ENCODE data around the gene BAIAP2. TPM values are rescaled to one million over a fixed set of nuclear protein-coding genes. Genes with fewer than 3 reads are reported as not detected.

BAIAP2 gene
- total RNA-seq, 1 experiment from 2014 or later: 57.7 TPM

DNA sequence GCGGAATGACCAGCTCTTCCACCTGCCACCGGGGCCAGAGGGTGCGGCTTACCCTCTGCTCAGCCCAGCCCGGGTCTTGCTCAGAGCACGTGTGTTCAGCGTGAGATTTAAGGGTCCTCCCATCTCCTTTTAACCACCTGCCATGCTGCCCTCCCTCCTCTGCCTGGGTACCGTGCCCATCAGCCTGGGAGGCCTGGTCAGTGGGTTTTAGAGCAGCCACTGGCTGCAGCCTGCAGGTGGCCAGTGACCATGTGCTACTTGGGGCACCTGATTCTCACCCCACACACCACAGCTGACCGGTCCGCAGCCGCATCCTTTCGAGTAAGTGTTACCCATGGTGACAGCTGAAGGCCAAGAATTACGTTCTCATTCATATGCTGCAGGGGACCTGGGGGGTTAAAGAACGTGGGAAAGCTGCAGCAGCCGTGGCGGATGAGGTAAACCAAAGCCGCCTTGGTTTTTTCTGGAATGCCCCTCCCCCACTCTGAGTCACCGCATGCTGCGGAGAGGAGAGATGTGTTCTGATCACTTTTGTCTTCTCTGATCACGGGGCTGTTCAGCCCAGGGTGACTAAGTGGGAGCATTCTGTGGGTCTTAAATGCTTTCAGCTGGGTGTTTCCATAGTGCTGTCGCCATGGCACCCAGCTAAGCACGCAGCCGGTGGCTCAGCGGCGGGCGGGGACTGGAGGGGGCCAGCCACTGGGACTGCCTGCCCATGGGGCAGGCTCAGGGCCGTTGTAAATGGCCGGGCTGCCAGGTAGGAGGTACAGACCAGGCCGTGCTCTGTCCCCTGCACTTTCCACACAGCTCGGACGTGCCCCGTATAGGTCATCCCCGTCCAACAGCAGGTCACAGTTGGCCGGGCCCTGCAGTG is 59.8 kb downstream of the BAIAP2 start:
- BruUV-seq (replicated peaks): no TSS peak
- Mint-ChIP-seq H3K36me3 (ENCODE audit: insufficient read depth, unreplicated experiment) (peaks cover 8% of the 10 kb centered on the region), H3K27me3 (ENCODE audit: insufficient read depth, unreplicated experiment) (no peaks in the 10 kb centered on the region), H3K27ac (ENCODE audit: unreplicated experiment) (peak overlapping the region; percentile 14), H3K4me3 (ENCODE audit: unreplicated experiment) (no peak overlapping the region), H3K4me1 (ENCODE audit: low read depth, unreplicated experiment) (no peaks in the 10 kb centered on the region), H3K9me3 (ENCODE audit: unreplicated experiment) (no peaks in the 10 kb centered on the region)
- no peaks in the 10 kb centered on the region for H3K27me3 ChIP-seq (replicated peaks; ENCODE audit: control insufficient read depth, insufficient read depth, low read length)
- CTCF ChIA-PET: interaction anchor here (1.5 kb wide), 1 partner anchor 71 kb away, joined by 4 read pairs; no protein-coding TSS in a partner anchor
- peaks cover 15% of the 10 kb centered on the region for H3K4me1 ChIP-seq
- intact Hi-C loops (cut with micrococcal nuclease; ENCODE audit: unreplicated experiment): loop anchor here (5.0 kb wide), 1 partner anchor 52 kb away; no protein-coding TSS in a partner anchor
- POLR2A ChIA-PET: no interaction called here
- H3K36me3 ChIP-seq (ENCODE audit: control insufficient read depth, insufficient read depth, low read length): no peaks in the 10 kb centered on the region; the same call in 1 of the 2 replicates
- peak; percentile 65 for DNase-seq
- TF ChIP-seq, protein P1, sequence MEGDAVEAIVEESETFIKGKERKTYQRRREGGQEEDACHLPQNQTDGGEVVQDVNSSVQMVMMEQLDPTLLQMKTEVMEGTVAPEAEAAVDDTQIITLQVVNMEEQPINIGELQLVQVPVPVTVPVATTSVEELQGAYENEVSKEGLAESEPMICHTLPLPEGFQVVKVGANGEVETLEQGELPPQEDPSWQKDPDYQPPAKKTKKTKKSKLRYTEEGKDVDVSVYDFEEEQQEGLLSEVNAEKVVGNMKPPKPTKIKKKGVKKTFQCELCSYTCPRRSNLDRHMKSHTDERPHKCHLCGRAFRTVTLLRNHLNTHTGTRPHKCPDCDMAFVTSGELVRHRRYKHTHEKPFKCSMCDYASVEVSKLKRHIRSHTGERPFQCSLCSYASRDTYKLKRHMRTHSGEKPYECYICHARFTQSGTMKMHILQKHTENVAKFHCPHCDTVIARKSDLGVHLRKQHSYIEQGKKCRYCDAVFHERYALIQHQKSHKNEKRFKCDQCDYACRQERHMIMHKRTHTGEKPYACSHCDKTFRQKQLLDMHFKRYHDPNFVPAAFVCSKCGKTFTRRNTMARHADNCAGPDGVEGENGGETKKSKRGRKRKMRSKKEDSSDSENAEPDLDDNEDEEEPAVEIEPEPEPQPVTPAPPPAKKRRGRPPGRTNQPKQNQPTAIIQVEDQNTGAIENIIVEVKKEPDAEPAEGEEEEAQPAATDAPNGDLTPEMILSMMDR (IDR thresholded peaks at IDR 0.05; ENCODE audit: insufficient read depth in 1 of 2, low read depth in 1 of 2, low read length in 1 of 2, severe bottlenecking in 1 of 2, unreplicated experiment in 1 of 2): no peak
- no peaks in the 10 kb centered on the region for H3K9me3 ChIP-seq
- H3K4me3 ChIP-seq (ENCODE audit: low read depth, low read length): no peak overlapping the region

DNA sequence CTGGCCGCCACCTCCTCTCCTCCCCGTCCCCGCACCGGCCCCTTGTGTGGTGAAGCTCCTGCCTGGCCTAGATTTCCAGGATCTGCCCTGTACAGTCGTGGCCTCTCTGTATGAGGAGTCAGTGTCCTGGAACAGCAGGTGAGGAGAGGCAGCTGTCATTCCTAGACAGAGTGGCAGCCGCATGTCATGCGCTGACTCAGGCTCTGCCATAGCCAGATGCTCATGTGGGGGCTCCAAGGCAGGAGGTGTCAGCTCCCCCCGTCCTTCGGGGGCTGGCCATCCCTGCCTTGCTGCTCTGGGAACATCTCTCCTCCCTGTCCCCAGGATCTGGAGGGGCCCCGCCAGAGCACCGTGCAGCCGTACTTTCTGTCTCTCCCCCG is 60.4 kb downstream of the BAIAP2 start:
- Mint-ChIP-seq H3K27me3 (ENCODE audit: insufficient read depth, unreplicated experiment) (no peaks in the 10 kb centered on the region), H3K4me3 (ENCODE audit: unreplicated experiment) (no peak overlapping the region), H3K9me3 (ENCODE audit: unreplicated experiment) (no peaks in the 10 kb centered on the region), H3K27ac (ENCODE audit: unreplicated experiment) (peak overlapping the region; percentile 14), H3K4me1 (ENCODE audit: low read depth, unreplicated experiment) (no peaks in the 10 kb centered on the region), H3K36me3 (ENCODE audit: insufficient read depth, unreplicated experiment) (peaks cover 14% of the 10 kb centered on the region)
- DNase-seq: no peak
- POLR2A ChIA-PET: no interaction called here
- Histone ChIP-seq H3K27me3 (replicated peaks; ENCODE audit: control insufficient read depth, insufficient read depth, low read length) (no peaks in the 10 kb centered on the region), H3K36me3 (ENCODE audit: control insufficient read depth, insufficient read depth, low read length) (no peaks in the 10 kb centered on the region; the same call in 1 of the 2 replicates), H3K9me3 (no peaks in the 10 kb centered on the region), H3K4me1 (peaks cover 15% of the 10 kb centered on the region), H3K4me3 (ENCODE audit: low read depth, low read length) (no peak overlapping the region)
- CTCF ChIA-PET: interaction anchor here (1.5 kb wide), 1 partner anchor 72 kb away, joined by 4 read pairs; no protein-coding TSS in a partner anchor
- TF ChIP-seq, protein P1 (IDR thresholded peaks at IDR 0.05; ENCODE audit: insufficient read depth in 1 of 2, low read depth in 1 of 2, low read length in 1 of 2, severe bottlenecking in 1 of 2, unreplicated experiment in 1 of 2): no peak
- BruUV-seq (replicated peaks): no TSS peak
- intact Hi-C loops (cut with micrococcal nuclease; ENCODE audit: unreplicated experiment): loop anchor here (5.0 kb wide), 1 partner anchor 53 kb away; no protein-coding TSS in a partner anchor

GRCh38 chr17:81096741-81097133 is 61.8 kb downstream of the BAIAP2 start:
- Mint-ChIP-seq H3K4me1 (ENCODE audit: low read depth, unreplicated experiment) (no peaks in the 10 kb centered on the region), H3K9me3 (ENCODE audit: unreplicated experiment) (no peaks in the 10 kb centered on the region), H3K36me3 (ENCODE audit: insufficient read depth, unreplicated experiment) (peaks cover 27% of the 10 kb centered on the region), H3K27me3 (ENCODE audit: insufficient read depth, unreplicated experiment) (no peaks in the 10 kb centered on the region), H3K4me3 (ENCODE audit: unreplicated experiment) (no peak overlapping the region), H3K27ac (ENCODE audit: unreplicated experiment) (no peak overlapping the region)
- TF ChIP-seq, protein P1 (IDR thresholded peaks at IDR 0.05; ENCODE audit: insufficient read depth in 1 of 2, low read depth in 1 of 2, low read length in 1 of 2, severe bottlenecking in 1 of 2, unreplicated experiment in 1 of 2): no peak
- Histone ChIP-seq H3K9me3 (no peaks in the 10 kb centered on the region), H3K4me1 (peaks cover 15% of the 10 kb centered on the region), H3K4me3 (ENCODE audit: low read depth, low read length) (no peak overlapping the region), H3K27me3 (replicated peaks; ENCODE audit: control insufficient read depth, insufficient read depth, low read length) (no peaks in the 10 kb centered on the region), H3K36me3 (ENCODE audit: control insufficient read depth, insufficient read depth, low read length) (peaks cover 1% of the 10 kb centered on the region; the same call in 1 of the 2 replicates)
- BruUV-seq (replicated peaks): no TSS peak
- ChIA-PET CTCF (no interaction called here), POLR2A (no interaction called here)
- no peak for DNase-seq
- intact Hi-C loops (cut with micrococcal nuclease; ENCODE audit: unreplicated experiment): loop anchor here (5.0 kb wide), 1 partner anchor 54 kb away; no protein-coding TSS in a partner anchor

Data from Caco-2 (cell line).